A549 (cell line): ENCODE data around the gene MR1. TPM values are rescaled to one million over a fixed set of nuclear protein-coding genes. Genes with fewer than 3 reads are reported as not detected.

Source experiments
- ATAC-seq, 2 experiments: fragments of 200-7000 bp in 1 of 2; fragments of >200 bp in 1 of 2; cut with Nextera tagmentation in 1 of 2; cut with Tn5 transposase in 1 of 2; 3 replicates each; pipeline versions ENCODE4 v1.8.0 to v1.9.1; 2018 to 2020; ENCODE audit warnings: mild to moderate bottlenecking in 1 of 2, moderate library complexity in 1 of 2
- CTCF ChIA-PET: fragments of 300-600 bp; sonication (Branson Sonifier 250); formaldehyde crosslinking; extraction: SDS; loops from one replicate; lab custom pipeline; 2021; ENCODE audit warnings: antibody characterized with exemption, inconsistent platforms; lab: Yijun Ruan, JAX
- POLR2A ChIA-PET: fragments of 350-600 bp; formaldehyde crosslinking; extraction: SDS; loops from one replicate; lab custom pipeline; 2021; ENCODE audit warnings: antibody characterized with exemption, inconsistent platforms; lab: Yijun Ruan, JAX
- DNase-seq, 2 experiments: peaks; one replicate each; pipeline versions ENCODE4 v3.0.0 to v3.0.0-alpha.2; 2011 to 2016; ENCODE audit warnings: low read depth in 1 of 2, low spot score in 1 of 2
- FAIRE-seq: peaks from 2 replicates; lab custom pipeline; 2011; peaks lifted over from hg19 to GRCh38; lab: Jason Lieb, UNC
- H3K27ac ChIP-seq, 2 experiments: fragments of >200 bp; sonication (Bioruptor Twin); formaldehyde crosslinking; 3 replicates each; pipeline ENCODE4 v1.5.1; 2016 to 2017
- H3K4me1 ChIP-seq: fragments of >200 bp; sonication (Bioruptor Twin); formaldehyde crosslinking; 3 replicates; pipeline ENCODE4 v1.6.1; 2016
- H3K4me2 ChIP-seq: fragments of >200 bp; sonication (Bioruptor Twin); formaldehyde crosslinking; 3 replicates; pipeline ENCODE4 v1.6.1; 2016
- H3K4me3 ChIP-seq: fragments of >200 bp; sonication (Bioruptor Twin); formaldehyde crosslinking; 3 replicates; pipeline ENCODE4 v1.5.1; 2016
- H3K9me3 ChIP-seq: fragments of >200 bp; sonication (Bioruptor Twin); formaldehyde crosslinking; 3 replicates; pipeline ENCODE4 v1.6.1; 2016
- BCL3 ChIP-seq: fragments of >200 bp; sonication (Bioruptor Twin); formaldehyde crosslinking; IDR thresholded peaks from 3 replicates; pipeline ENCODE4 v1.6.1; 2016
- CBX2 ChIP-seq: fragments of 200-600 bp; sonication (generic); IDR thresholded peaks from 2 replicates; pipeline ENCODE4 v1.6.1; 2016; ENCODE audit warnings: low read depth, mild to moderate bottlenecking, borderline replicate concordance
- CHD2 ChIP-seq: fragments of 150-350 bp; IDR thresholded peaks from 2 replicates; pipeline ENCODE4 v1.6.1; 2014; ENCODE audit warnings: low read length; ENCODE audit not compliant: partially characterized antibody
- CHD4 ChIP-seq: fragments of 200-600 bp; sonication (generic); IDR thresholded peaks from 2 replicates; pipeline ENCODE4 v1.6.1; 2016; ENCODE audit warnings: antibody characterized with exemption, mild to moderate bottlenecking, borderline replicate concordance
- E2F6 ChIP-seq: IDR thresholded peaks from 2 replicates; pipeline ENCODE4 v1.6.1; 2012; ENCODE audit warnings: low read depth, borderline replicate concordance
- ESRRA ChIP-seq: fragments of 150-350 bp; IDR thresholded peaks from 2 replicates; pipeline ENCODE4 v1.6.1; 2014; ENCODE audit warnings: mild to moderate bottlenecking, low read length, borderline replicate concordance
- FOSL2 ChIP-seq, 2 experiments: fragments of 450-650 bp in 1 of 2; fragments of >200 bp in 1 of 2; sonication (Bioruptor Twin) in 1 of 2; formaldehyde crosslinking; IDR thresholded peaks; 2 replicates each; pipeline versions ENCODE4 v1.5.0 to v1.6.1; 2016 to 2020; ENCODE audit warnings: mild to moderate bottlenecking in 1 of 2, moderate library complexity in 1 of 2
- FOXS1 ChIP-seq: fragments of 250-450 bp; sonication (Bioruptor Pico); IDR thresholded peaks from 2 replicates; pipeline ENCODE4 v1.5.0; 2020; ENCODE audit warnings: mild to moderate bottlenecking, moderate library complexity
- HES2 ChIP-seq: fragments of >200 bp; sonication (Bioruptor Twin); formaldehyde crosslinking; IDR thresholded peaks from 2 replicates; pipeline ENCODE4 v1.6.1; 2016
- MAFK ChIP-seq: fragments of 450-650 bp; IDR thresholded peaks from 2 replicates; pipeline ENCODE4 v1.6.1; 2014; ENCODE audit not compliant: partially characterized antibody
- MYC ChIP-seq: IDR thresholded peaks from 2 replicates; pipeline ENCODE4 v1.6.1; 2012; ENCODE audit warnings: mild to moderate bottlenecking, inconsistent platforms, low read length, improper control_type of control experiment, borderline replicate concordance
- NPAS2 ChIP-seq: fragments of 250-450 bp; sonication (Bioruptor Pico); IDR thresholded peaks from 2 replicates; pipeline ENCODE4 v1.8.0; 2022; ENCODE audit warnings: mild to moderate bottlenecking, moderate library complexity, borderline replicate concordance
- NR3C1 ChIP-seq: fragments of >200 bp; sonication (Bioruptor Twin); formaldehyde crosslinking; IDR thresholded peaks from 3 replicates; pipeline ENCODE4 v1.6.1; 2017
- PHF8 ChIP-seq: fragments of 200-600 bp; sonication (generic); IDR thresholded peaks from 2 replicates; pipeline ENCODE4 v1.6.1; 2016; ENCODE audit warnings: low read depth, mild to moderate bottlenecking, antibody characterized with exemption, moderate library complexity, borderline replicate concordance
- RAD21 ChIP-seq, 2 experiments: fragments of >200 bp in 1 of 2; sonication (Bioruptor Twin) in 1 of 2; formaldehyde crosslinking in 1 of 2; IDR thresholded peaks in 1 of 2; conservative IDR thresholded peaks in 1 of 2; 2 replicates in 1 of 2; 3 replicates in 1 of 2; pipeline ENCODE4 v1.6.1; 2012 to 2018; ENCODE audit warnings: inconsistent platforms in 1 of 2
- SMC3 ChIP-seq: fragments of >200 bp; sonication (Bioruptor Twin); formaldehyde crosslinking; IDR thresholded peaks from 3 replicates; pipeline ENCODE4 v1.6.1; 2018; ENCODE audit warnings: inconsistent platforms
- TP53 ChIP-seq: fragments of 250-450 bp; sonication (Bioruptor Pico); IDR thresholded peaks from 2 replicates; pipeline ENCODE4 v1.5.0; 2021; ENCODE audit warnings: mild to moderate bottlenecking, moderate library complexity
- USF2 ChIP-seq: fragments of 450-650 bp; IDR thresholded peaks from 2 replicates; pipeline ENCODE4 v1.6.1; 2014; ENCODE audit warnings: antibody characterized with exemption
- ZC3H11A ChIP-seq: fragments of 450-650 bp; IDR thresholded peaks from 2 replicates; pipeline ENCODE4 v1.6.1; 2014; ENCODE audit warnings: antibody characterized with exemption, mild to moderate bottlenecking
- ZFP36 ChIP-seq: fragments of 450-650 bp; IDR thresholded peaks from 2 replicates; pipeline ENCODE4 v1.6.1; 2014; ENCODE audit warnings: borderline replicate concordance; ENCODE audit not compliant: partially characterized antibody
- WGBS: methylation state at CpG from one replicate; pipeline ENCODE4 v1.1.6; 2017; ENCODE audit errors: missing lambda C conversion rate; 5-methylcytosine and 5-hydroxymethylcytosine counted together
- polyA plus RNA-seq, 4 experiments: library from polyadenylated mRNA; depleted of rRNA in 3 of 4; stranded (reverse); fragments of >200 nt; fragmentation: RNase III in 1 of 4; extraction: RNeasy Plus Mini Kit Qiagen cat#74134 plus additional on column Dnase treatment in 1 of 4; gene quantifications; 2 replicates in 3 of 4; 3 replicates in 1 of 4; pipeline ENCODE4 v1.2.3, GENCODE V29; 2011 to 2017

The MR1 gene
- polyA plus RNA-seq, 2 of the 4 experiments (the other 2 are of a cell fraction) = 8.3 to 17.2 TPM

GRCh38 chr1:181002582-181003172 lies 31.1 kb upstream of the MR1 start:
- H3K4me1 ChIP-seq = no peaks in the 10 kb centered on the region
- no peak for ATAC-seq
- H3K4me2 ChIP-seq = no peak overlapping the region
- DNase-seq = no peak
- no peak overlapping the region for H3K27ac ChIP-seq
- 94% methylated on average over 3 of the region's 3 CpGs for WGBS
- FAIRE-seq = no peak
- CTCF ChIA-PET = interaction anchor here (1.0 to 1.4 kb wide), 5 partner anchors 17 to 494 kb away, joined by 3 to 5 read pairs (median 3); no protein-coding TSS in a partner anchor
- POLR2A ChIA-PET = no interaction called here
- H3K4me3 ChIP-seq = no peak overlapping the region
- no peak for TF ChIP-seq FOSL2 (IDR thresholded peaks at IDR 0.05)
- TF ChIP-seq FOSL2 (CRISPR knock-in tag; IDR thresholded peaks at IDR 0.05) = no peak
- TF ChIP-seq ZFP36 = peak; percentile 65
- TF ChIP-seq, all 56 proteins: peak for 1
- H3K9me3 ChIP-seq = no peaks in the 10 kb centered on the region

- peak overlapping the region; percentile 20; the same call in 1 of the 3 replicates for H3K4me2 ChIP-seq
- ATAC-seq = 0 out of 6 replicates have a peak, but pooled peaks of 1 of the 2 experiments have one; percentile 30
- ChIA-PET POLR2A (interaction anchor here (1.4 kb wide), 1 partner anchor 11 kb away, joined by 7 read pairs; no protein-coding TSS in a partner anchor), CTCF (interaction anchor here (0.6 to 2.3 kb wide), 4 partner anchors 10 to 843 kb away, joined by 3 to 8 read pairs (median 4); no protein-coding TSS in a partner anchor)
- H3K4me1 ChIP-seq = peaks cover 11% of the 10 kb centered on the region
- no peak for TF ChIP-seq CHD4
- H3K9me3 ChIP-seq = no peaks in the 10 kb centered on the region
- no peak overlapping the region for H3K27ac ChIP-seq
- DNase-seq = no peak
- no peak overlapping the region for H3K4me3 ChIP-seq
- no peak for FAIRE-seq
Observed at GRCh38 chr1:181010789-181011188, 23.0 kb upstream of the MR1 start.

GRCh38 chr1:181011301-181012202 lies 22.2 kb upstream of the MR1 start:
- no peak overlapping the region for H3K4me3 ChIP-seq
- 87% methylated on average over 3 of the region's 3 CpGs for whole genome bisulfite sequencing
- DNase-seq (no peak), ATAC-seq (0 out of 6 replicates have a peak, but pooled peaks of 1 of the 2 experiments have one; percentile 27), FAIRE-seq (no peak)
- peaks cover 11% of the 10 kb centered on the region for H3K4me1 ChIP-seq
- H3K4me2 ChIP-seq = peak overlapping the region; percentile 20; the same call in 1 of the 3 replicates
- CTCF ChIA-PET = interaction anchor here (0.6 to 2.3 kb wide), 6 partner anchors 10 to 843 kb away, joined by 3 to 8 read pairs (median 3); no protein-coding TSS in a partner anchor
- TF ChIP-seq CBX2 (no peak), HES2 (no peak), NR3C1 (no peak), CHD4 (no peak), MYC (no peak), TP53 (CRISPR knock-in tag) (no peak), RAD21 (conservative IDR thresholded peaks at IDR 0.05 in 1 of 2, IDR thresholded peaks at IDR 0.05 in 1 of 2) (no peak), E2F6 (no peak), ESRRA (no peak), CHD2 (no peak), USF2 (no peak), PHF8 (no peak), NPAS2 (CRISPR knock-in tag) (no peak), MAFK (no peak), SMC3 (no peak), BCL3 (no peak), ZC3H11A (no peak), FOXS1 (no peak)
- no peak overlapping the region for H3K27ac ChIP-seq
- POLR2A ChIA-PET = interaction anchor here (1.4 kb wide), 1 partner anchor 10 kb away, joined by 7 read pairs; no protein-coding TSS in a partner anchor
- H3K9me3 ChIP-seq = no peaks in the 10 kb centered on the region
